Stimulated activated naive CD4-positive, alpha-beta T cell treated with Interleukin-2 at 50 U/mL for 16 hours (primary cell): Measurements from ENCODE around the gene MTURN.
"Not testable (repeated sequence)": the region's sequence is repeated elsewhere in the genome, so short reads cannot be mapped to it uniquely, and the experiment has no call there.

Source experiments
- DNase-seq: peaks from one replicate; lab custom pipeline; 2025; lab: John Stamatoyannopoulos, UW

Gene MTURN

GRCh38 chr7:30134611-30135300 lies at the start of gene MTURN:
MTURN (plus strand) TSS chr7:30134986; CDS start chr7:30135137, 151 bp downstream.
- DNase-seq, result peak; percentile 82

- DNase-seq, result no peak
Observed at GRCh38 chr7:30086529-30086928, 48.3 kb upstream of the MTURN start.

- DNase-seq, result no peak
Observed at GRCh38 chr7:30087371-30087770, 47.4 kb upstream of the MTURN start.

DNA sequence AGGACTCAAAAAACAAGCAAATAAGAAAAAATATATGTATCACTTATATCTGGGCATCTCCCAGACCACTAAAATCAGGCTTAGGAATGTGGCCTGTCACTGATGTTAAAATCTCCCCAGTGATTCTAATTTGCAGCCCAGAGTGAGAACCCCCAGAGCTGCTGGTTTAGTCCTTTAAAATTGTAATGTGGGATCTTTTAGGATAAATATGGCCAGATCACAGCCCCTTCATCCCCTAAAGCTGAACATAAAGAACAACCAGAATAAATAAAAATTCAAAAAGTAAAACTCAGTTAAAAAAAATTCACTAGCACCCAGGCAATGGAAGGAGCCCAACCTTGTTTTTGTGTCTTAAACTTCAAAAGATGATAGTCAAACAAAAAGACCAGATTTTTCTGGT lies 46.4 kb upstream of the MTURN start:
- DNase-seq, result no peak

- DNase-seq, result no peak
Observed at GRCh38 chr7:30090111-30090510, 44.7 kb upstream of the MTURN start.

GRCh38 chr7:30091491-30091912 lies 43.3 kb upstream of the MTURN start:
- DNase-seq, result no peak

DNA sequence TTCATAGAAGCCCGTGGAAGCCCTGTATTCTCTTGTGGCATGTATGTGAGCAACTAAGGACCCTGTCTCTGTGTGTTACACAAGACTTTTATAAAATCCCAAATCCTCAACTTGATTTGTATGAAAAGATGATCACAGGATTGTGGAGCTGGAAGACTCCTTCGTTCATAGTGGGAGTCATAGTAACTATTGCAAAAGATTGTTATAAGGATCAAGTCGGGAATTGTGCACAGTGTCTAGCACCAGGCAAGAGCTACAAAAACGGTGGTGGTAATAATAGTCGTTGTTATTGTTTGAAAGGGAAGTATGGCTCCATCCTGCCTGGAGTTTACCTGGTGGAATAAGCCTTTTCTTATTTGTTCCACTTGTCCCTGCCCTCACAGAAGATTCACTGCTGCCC lies 42.8 kb upstream of the MTURN start:
- no peak for DNase-seq

DNA sequence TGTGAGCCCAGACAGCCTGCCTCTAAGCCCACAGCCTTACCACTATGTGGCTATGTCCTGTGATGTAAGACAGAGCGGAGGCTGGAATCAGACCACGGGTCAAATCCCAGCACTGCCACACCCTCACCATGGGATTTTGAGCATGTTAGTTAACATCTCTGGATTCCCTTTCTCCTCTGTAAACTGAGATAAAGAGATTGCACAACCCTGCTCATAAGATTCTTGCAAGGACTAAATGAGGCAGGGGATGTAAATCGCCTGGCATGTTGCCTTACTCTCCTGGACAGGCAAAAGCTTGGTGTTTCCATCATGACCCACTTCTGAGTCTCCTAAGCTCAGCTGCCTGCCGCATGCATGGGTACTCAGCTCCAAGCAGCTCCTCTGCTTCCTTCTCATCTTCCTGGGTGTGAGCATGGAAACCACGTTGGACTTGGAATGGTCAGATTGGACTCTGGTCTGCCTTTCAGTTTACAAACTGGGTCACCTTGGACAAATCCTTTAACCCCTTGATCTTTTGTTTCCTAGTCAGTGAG lies 41.3 kb upstream of the MTURN start:
- DNase-seq, result no peak

DNA sequence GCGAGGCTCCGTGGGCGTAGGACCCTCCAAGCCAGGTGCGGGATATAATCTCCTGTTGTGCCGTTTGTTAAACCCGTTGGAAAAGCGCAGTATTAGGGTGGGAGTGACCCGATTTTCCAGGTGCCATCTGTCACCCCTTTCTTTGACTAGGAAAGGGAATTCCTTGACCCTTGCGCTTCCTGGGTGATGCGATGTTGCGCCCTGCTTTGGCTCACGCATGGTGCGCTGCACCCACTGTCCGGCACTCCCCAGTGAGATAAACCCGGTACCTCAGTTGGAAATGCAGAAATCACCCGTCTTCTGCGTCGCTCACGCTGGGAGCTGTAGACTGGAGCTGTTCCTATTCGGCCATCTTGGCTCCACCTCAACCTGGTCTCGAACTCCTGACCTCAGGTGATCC lies 36.2 kb upstream of the MTURN start:
- DNase-seq, result not testable (repeated sequence)

- DNase-seq, result no peak
Observed at GRCh38 chr7:30102281-30102680, 32.5 kb upstream of the MTURN start.

GRCh38 chr7:30104157-30104556 lies 30.6 kb upstream of the MTURN start:
- no peak for DNase-seq

DNA sequence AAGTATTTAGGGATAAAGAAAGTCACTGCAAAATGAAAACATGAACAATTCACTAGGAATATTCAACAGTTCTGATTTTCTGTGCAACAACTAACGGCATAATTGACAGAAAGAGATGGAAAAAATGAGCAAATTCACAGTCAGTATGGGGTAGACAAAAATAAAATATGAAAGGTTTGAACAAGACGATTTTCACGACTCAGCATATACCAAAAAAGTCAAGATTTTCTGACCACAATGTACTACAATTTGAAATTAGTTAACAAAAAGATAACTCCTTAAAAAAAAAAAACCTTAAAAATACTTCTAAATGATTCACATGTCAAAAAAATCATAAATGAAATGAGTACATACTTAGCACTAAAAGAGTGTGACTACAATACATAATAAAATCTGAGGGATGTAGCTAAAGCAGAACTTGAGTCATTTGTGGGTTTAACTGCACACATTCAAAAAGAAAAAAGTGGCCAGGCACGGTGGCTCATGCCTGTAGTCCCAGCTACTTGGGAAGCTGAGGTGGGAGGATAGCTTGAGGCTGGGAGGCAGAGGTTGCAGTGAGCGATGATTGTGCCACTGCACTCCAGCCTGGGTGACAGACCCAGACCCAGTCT lies 22.6 kb upstream of the MTURN start:
- no peak for DNase-seq

GRCh38 chr7:30113144-30113543 lies 21.6 kb upstream of the MTURN start:
- DNase-seq, result no peak

DNA sequence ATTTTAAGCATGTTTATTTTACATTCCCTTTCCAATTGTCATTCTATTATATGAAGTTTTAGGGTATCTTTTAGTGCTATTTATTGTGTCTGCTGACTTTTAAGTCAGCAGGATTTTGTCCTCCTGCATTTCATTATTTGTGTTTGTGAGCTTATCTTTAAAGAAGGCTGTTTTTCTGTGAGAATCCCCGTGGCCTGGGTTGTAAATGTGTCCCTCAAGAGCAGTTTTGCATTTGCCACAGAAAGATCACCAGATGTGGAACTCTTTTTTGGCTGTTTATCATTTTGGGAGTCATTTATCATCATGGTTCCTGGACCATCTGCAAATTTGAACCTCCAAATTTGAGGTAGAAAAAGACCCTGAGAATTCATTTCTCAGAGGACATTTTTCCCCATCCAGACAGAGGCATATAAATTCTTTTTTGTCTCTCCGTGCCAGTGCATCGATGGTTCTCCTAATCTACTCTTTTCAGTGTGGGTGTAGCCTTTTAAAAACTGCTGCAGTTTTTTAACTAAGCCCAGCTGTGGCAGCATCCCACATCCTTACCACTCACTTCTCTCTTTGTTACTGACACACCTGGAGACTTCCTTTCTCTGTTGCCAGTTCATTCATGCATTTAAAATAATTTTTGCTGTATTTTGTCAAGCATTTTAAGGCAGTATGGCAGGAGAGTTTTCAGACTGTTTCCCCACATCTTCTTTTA lies 20.1 kb upstream of the MTURN start:
- DNase-seq, result no peak

DNA sequence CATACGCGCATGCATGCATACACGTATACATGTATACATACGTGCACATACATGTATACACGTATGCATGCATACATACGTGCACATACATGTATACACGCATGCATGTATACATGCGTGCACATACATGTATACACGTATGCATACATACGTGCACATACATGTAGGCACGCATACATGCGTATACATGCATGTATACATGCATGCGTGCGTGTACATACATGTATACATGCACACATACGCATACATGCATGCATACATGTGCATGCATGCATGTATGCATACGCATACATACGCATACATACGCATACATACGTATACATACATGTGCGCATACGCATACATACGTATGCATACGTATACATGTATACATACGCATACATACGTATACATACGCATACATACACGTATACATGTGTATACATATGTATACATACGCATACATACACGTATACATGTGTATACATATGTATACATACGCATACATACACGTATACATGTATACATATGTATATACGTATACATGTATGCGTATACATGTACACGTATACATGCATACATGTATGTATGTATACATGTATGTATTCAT lies 19.0 kb upstream of the MTURN start:
- no peak for DNase-seq

GRCh38 chr7:30116771-30117170 lies 18.0 kb upstream of the MTURN start:
- no peak for DNase-seq

GRCh38 chr7:30117896-30118295 lies 16.9 kb upstream of the MTURN start:
- no peak for DNase-seq

- DNase-seq, result no peak
Observed at GRCh38 chr7:30119890-30120577, 14.8 kb upstream of the MTURN start.

DNA sequence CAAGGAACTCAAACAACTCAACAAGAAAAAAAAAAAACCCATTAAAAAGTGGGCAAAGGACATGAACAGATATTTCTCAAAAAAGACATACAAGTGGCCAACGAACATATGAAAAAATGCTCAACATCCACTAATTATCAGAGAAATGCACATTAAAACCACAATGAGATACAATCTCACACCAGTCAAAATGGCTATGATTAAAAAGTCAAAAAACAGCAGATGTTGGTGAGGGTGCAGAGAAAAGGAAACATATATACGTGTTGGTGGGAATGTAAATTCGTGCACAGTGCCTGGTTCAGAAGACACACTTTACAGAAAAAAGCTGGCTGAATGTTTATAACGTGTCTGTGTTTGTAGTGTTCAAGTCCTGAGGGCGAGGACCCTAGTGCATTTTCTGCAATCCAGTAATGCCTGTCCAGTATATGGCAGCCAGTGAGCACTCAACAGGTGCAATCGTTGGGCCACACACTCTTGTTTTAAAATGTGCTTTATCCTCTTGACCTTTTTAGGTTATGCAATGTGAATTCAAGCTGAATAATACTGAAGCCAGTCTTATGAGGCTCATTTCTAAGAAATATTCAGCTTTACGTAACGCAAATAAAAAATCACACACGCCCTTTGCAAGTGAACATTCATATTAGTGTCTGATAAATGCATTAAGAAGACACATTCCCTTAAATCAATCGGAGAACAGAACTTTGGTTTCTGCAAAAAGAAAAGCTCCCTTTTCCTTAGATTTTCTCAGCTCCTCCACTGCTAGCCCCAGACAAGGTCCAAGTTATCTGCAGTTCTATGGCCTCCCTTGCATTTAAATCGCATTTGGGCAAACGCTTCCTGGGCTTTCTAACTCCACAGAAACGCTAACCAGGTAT lies 813 bp upstream of the MTURN start:
- no peak for DNase-seq

- DNase-seq, result peak; percentile 35
Observed at GRCh38 chr7:30135301-30136116, 723 bp downstream of the MTURN start.
